Adrenal gland (tissue), 12 donors: ENCODE measurements around the gene CUTA. TPM values are rescaled to one million over a fixed set of nuclear protein-coding genes. Genes with fewer than 3 reads are reported as not detected.
A peak's percentile ranks its signal among the peaks of the same experiment; 100 is the strongest.

Experiments used
- DNase-seq, 7 donors: peaks; one replicate each; pipeline ENCODE4 v3.0.0-alpha.2; 2019 to 2020
- H3K27ac ChIP-seq, 5 donors: fragments of 200-600 bp; sonication (generic) in 4 of 5; 1 replicate in 3 of 5; 2 replicates in 2 of 5; pipeline versions ENCODE4 v1.5.1 to v1.8.0; 2016 to 2020; ENCODE audit warnings: mild to moderate bottlenecking in 1 of 5
- H3K27me3 ChIP-seq: fragments of 200-600 bp; 2 replicates; pipeline ENCODE4 v1.8.0; 2021
- H3K36me3 ChIP-seq, 2 donors: fragments of 200-600 bp; replicated peaks in 1 of 2; 1 replicate in 1 of 2; 2 replicates in 1 of 2; pipeline versions ENCODE4 v1.5.1 to v1.8.0; 2018 to 2022
- H3K4me1 ChIP-seq, 2 donors: fragments of 200-600 bp; replicated peaks in 1 of 2; 1 replicate in 1 of 2; 2 replicates in 1 of 2; pipeline versions ENCODE4 v1.5.1 to v1.8.0; 2018 to 2021
- H3K4me3 ChIP-seq, 4 donors: fragments of 200-600 bp; sonication (generic) in 3 of 4; one replicate each; pipeline ENCODE4 v1.5.1; 2016 to 2018
- H3K9me3 ChIP-seq, 3 donors: fragments of 200-600 bp; sonication (generic) in 1 of 3; replicated peaks in 1 of 3; 1 replicate in 2 of 3; 2 replicates in 1 of 3; pipeline versions ENCODE4 v1.5.1 to v1.8.0; 2016 to 2021
- POLR2A ChIP-seq, 2 donors: fragments of 450-650 bp; IDR thresholded peaks; one replicate each; pipeline ENCODE4 v1.6.1; 2017; ENCODE audit warnings: antibody characterized with exemption in 2 of 2, mild to moderate bottlenecking in 2 of 2, moderate library complexity in 1 of 2
- WGBS, 4 donors: extraction: QIAGEN DNeasy Blood & Tissue Kit in 2 of 4; methylation state at CpG; one replicate each; pipeline versions ENCODE4 v1.1.5 to v1.1.7; 2013 to 2017; 5-methylcytosine and 5-hydroxymethylcytosine counted together
- intact Hi-C, 2 donors: fragments of 100-400 bp; cut with DNase I; formaldehyde crosslinking; loops; one replicate each; pipeline versions ENCODE4 v1.14.1 to v1.15.0; 2022 to 2023
- polyA plus RNA-seq, 3 donors: library from polyadenylated mRNA; stranded (reverse); fragments of 200-250 nt in 2 of 3; fragments of 350-450 nt in 1 of 3; fragmentation: Illumina TruSeq in 1 of 3; extraction: RNeasy Lipid Tissue Mini Kit (QIAGEN cat#74804) in 1 of 3; gene quantifications; one replicate each; pipeline ENCODE4 v1.2.3, GENCODE V29; 2013 to 2014
- total RNA-seq, 9 donors: library from RNA; depleted of rRNA in 4 of 9; stranded (reverse); fragments of >200 nt in 4 of 9; fragments of 120-200 nt in 1 of 9; fragmentation: NEBNext Ultra II Directional in 1 of 9; extraction: Animal tissue kit (Norgen Biotek cat#: 25700) in 1 of 9; gene quantifications; one replicate each; pipeline versions ENCODE4 v1.1.0 to v1.2.4, GENCODE V29; 2013 to 2023
- TF ChIP-seq, protein P1 (sequence below), 6 experiments: fragments of 450-650 bp in 4 of 6; fragments of 200-600 bp in 2 of 6; sonication (generic) in 1 of 6; IDR thresholded peaks; 1 replicate in 5 of 6; 2 replicates in 1 of 6; pipeline versions ENCODE4 v1.5.1 to v1.8.0; 2016 to 2021; ENCODE audit warnings: antibody characterized with exemption in 6 of 6, mild to moderate bottlenecking in 2 of 6, moderate library complexity in 1 of 6
- donor health status: healthy with polysubstance abuse.
- donor health status: Bipolar disorder and iron deficiency.
- donor health status: DM: yes; HTN: yes; CAD: no.
- donor health status: DM: no; HTN: no; CAD: no.
- donor health status: DM: no; HTN: no; CAD: no.
- donor health status: DM: yes; HTN: yes; CAD: no.

CUTA gene
- total and polyA plus RNA-seq, 12 donors: 202 to 437 (median 295) TPM

DNA sequence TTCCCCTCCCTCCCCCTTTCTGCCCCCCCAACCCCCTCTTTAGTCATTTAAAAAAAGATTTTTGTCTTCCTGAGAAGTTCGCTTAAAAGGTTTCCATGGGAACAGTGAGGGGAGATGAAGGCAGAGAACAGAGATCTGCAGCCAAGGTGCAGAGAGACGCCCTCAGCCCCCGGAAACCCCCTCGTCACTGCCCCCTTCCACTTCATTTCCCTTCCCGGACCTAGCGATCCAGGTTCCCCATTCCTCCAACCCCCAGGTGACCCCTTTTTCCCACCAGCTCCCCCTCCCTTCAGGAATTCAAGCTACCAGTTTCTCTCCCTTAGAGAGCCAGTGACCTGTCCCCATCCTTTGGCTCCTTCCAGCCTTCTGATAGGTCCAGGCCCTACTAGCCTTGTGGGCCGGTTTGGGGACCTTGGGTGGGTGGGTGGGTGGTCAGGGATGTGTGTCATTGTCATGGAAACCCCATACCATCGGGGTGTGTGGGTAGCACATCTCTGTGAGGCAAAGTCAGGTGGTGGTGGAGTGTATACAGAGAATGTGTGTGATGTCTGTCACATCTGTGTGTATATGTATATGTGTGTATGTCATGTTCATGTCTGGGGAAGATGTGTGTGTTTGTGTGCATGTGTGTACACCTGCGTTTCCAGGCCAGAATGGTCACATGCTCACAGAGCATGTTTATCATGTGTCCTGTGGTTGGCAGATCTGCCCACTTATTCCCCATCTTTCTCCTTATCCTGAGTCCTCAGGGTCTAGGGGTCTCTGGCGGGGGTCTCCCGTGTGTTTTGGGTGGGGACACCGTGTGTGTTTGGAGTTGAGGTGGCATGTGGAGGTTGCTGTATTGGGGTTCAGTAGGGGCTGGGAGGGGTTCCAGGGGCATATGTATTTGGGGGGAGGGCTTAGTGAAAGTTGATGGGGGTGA lies 8.9 kb upstream of the CUTA start:
- peak in 1 of 7 donors; percentile 52 for DNase-seq
- intact Hi-C loops: loop anchor here in 1 of 2 donors (10.0 kb wide), 1 partner anchor 148 kb away; no protein-coding TSS in a partner anchor

DNA sequence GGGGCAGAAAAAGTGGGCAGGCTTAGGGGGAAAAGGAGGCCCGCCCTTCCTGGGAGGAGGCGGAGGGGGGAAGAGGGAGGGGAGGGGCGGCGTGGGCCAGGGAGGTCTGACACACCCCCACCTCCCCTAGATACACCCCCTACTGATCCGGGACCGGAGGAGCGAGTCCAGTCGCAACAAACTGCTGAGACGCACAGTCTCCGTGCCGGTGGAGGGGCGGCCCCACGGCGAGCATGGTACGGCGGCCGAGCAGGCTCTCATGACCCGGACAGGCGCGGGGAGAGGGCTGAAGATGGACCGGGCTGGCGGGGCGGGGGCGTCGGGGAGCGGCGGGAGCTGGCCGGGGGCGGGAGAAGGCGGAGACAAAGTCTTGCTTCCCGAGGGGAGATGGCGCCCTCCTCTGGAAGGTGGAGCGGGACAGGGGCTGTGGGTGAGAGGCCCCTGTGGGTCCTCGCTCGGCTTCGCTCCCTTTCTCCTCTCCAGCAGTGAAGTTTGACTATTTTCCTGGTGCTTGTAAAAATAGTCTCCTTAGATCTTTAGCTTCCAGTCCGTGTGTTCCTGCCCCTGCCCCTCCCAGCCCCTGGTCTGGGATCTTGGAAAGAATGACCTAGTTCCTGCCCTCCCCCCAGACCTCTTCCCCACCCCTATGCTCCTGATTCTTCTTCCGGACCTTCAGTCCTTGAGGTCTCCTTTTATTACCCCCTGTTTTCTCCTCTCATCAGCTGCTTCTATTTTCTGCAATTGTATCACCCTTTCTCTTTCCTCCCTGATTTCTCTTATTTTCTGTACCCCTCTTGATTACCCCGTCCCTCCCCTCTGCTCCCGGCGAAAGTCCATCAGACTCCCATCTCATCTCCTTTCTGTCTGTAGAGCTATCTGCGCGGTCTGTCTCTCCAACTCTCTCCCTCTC lies 8.0 kb upstream of the CUTA start:
- 0 to 1% (median 1%) methylated on average over 15 to 43 of the region's 43 CpGs for WGBS, 4 donors
- peak; percentile 86 to 94 (median 90) for DNase-seq
- H3K27ac ChIP-seq: peak overlapping the region; percentile 79 to 96 (median 88)
- no peaks in the 10 kb centered on the region for H3K36me3 ChIP-seq
- peak in 1 of 2 donors; percentile 61 for TF ChIP-seq POLR2A (IDR thresholded peaks at IDR 0.05)
- TF ChIP-seq, protein P1, sequence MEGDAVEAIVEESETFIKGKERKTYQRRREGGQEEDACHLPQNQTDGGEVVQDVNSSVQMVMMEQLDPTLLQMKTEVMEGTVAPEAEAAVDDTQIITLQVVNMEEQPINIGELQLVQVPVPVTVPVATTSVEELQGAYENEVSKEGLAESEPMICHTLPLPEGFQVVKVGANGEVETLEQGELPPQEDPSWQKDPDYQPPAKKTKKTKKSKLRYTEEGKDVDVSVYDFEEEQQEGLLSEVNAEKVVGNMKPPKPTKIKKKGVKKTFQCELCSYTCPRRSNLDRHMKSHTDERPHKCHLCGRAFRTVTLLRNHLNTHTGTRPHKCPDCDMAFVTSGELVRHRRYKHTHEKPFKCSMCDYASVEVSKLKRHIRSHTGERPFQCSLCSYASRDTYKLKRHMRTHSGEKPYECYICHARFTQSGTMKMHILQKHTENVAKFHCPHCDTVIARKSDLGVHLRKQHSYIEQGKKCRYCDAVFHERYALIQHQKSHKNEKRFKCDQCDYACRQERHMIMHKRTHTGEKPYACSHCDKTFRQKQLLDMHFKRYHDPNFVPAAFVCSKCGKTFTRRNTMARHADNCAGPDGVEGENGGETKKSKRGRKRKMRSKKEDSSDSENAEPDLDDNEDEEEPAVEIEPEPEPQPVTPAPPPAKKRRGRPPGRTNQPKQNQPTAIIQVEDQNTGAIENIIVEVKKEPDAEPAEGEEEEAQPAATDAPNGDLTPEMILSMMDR (IDR thresholded peaks at IDR 0.05): peak; percentile 26 to 60 (median 53)
- intact Hi-C loops: loop anchor here in 1 of 2 donors (10.0 kb wide), 1 partner anchor 149 kb away; no protein-coding TSS in a partner anchor
- peaks cover 19 to 49% of the 10 kb centered on the region in 2 donors for H3K4me1 ChIP-seq
- H3K9me3 ChIP-seq: no peaks in the 10 kb centered on the region
- peak overlapping the region; percentile 37 to 73 (median 42) for H3K4me3 ChIP-seq
- no peaks in the 10 kb centered on the region for H3K27me3 ChIP-seq

More for the DNA sequence above, 8.9 kb upstream of the CUTA start:
- 4 to 9% (median 8%) methylated on average over 11 to 12 of the region's 12 CpGs for WGBS, 4 donors
- Histone ChIP-seq H3K4me1 (peaks cover 19 to 58% of the 10 kb centered on the region in 2 donors), H3K27me3 (no peaks in the 10 kb centered on the region), H3K36me3 (no peaks in the 10 kb centered on the region), H3K4me3 (peak overlapping the region in 2 of 4 donors; percentile 46 to 73), H3K9me3 (no peaks in the 10 kb centered on the region), H3K27ac (peak overlapping the region in 4 of 5 donors; percentile 79 to 96 (median 88))
- no peak for TF ChIP-seq POLR2A (IDR thresholded peaks at IDR 0.05)
- TF ChIP-seq, protein P1 (IDR thresholded peaks at IDR 0.05): no peak

DNA sequence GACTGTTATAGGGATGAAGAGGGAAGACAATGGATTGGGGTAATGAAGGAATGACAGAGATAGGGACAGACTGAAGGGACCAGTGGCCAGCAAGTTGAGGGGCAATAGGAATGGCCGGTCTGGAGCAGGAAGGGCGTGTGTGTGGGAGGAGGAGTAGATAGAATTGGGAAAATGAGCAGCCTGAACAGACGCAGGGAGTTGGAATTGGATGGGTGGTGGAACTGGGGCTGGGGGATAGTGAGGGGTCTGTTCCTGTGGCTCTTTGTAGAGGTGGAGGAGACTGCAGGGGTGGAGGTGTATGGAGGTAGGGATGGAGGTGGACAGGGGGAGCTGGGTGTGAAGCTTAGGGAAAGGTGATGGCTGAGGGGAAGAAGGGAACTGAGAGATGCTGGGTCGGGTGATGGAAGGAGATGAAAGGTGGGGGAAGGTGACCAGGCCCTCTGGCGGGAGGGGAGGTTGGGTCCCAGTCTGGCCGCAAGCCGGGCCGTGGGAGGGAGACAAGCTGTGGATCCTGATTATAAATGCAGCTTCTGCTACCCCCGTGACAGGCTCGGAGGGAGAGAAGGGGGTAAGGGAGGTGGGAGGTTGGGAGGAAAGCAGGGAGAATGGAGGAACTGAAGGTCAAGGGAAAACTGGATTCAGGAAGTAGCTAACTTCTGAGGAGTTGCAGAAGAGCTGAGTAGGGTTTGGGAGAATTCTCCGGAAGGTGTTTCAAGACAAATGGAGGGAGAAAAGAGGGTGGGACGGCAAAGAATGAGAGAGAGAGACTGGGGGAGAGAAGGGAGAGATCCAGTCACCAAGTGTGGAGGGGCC lies 7.2 kb upstream of the CUTA start:
- peak overlapping the region; percentile 37 to 73 (median 42) for H3K4me3 ChIP-seq
- DNase-seq: peak in 2 of 7 donors; percentile 37 to 50
- H3K36me3 ChIP-seq: no peaks in the 10 kb centered on the region
- no peaks in the 10 kb centered on the region for H3K9me3 ChIP-seq
- H3K27ac ChIP-seq: peak overlapping the region; percentile 79 to 96 (median 88)
- peaks cover 19 to 40% of the 10 kb centered on the region in 2 donors for H3K4me1 ChIP-seq
- no peak for TF ChIP-seq POLR2A (IDR thresholded peaks at IDR 0.05)
- TF ChIP-seq, protein P1 (IDR thresholded peaks at IDR 0.05): no peak
- intact Hi-C loops: loop anchor here in 1 of 2 donors (10.0 kb wide), 1 partner anchor 150 kb away; no protein-coding TSS in a partner anchor
- WGBS, 4 donors: 14 to 17% (median 15%) methylated on average over 12 of the region's 12 CpGs
- H3K27me3 ChIP-seq: no peaks in the 10 kb centered on the region
